Subcutaneous adipose tissue (tissue), 4 donors: Measurements from ENCODE around the gene C1QA. TPM values are rescaled to one million over a fixed set of nuclear protein-coding genes. Genes with fewer than 3 reads are reported as not detected.

Experiments
- total RNA-seq, 4 donors: library from RNA; depleted of rRNA; stranded (reverse); fragments of >200 nt; gene quantifications; one replicate each; pipeline ENCODE4 v1.1.0, GENCODE V29; 2016
- TF ChIP-seq, protein P1 (sequence below): fragments of 450-650 bp; IDR thresholded peaks from one replicate; pipeline ENCODE4 v1.5.1; 2016; ENCODE audit warnings: low read depth, mild to moderate bottlenecking, control low read depth, antibody characterized with exemption, moderate library complexity

The C1QA gene
- total RNA-seq, 4 donors from 2014 or later, result 180 to 794 (median 365) TPM

DNA sequence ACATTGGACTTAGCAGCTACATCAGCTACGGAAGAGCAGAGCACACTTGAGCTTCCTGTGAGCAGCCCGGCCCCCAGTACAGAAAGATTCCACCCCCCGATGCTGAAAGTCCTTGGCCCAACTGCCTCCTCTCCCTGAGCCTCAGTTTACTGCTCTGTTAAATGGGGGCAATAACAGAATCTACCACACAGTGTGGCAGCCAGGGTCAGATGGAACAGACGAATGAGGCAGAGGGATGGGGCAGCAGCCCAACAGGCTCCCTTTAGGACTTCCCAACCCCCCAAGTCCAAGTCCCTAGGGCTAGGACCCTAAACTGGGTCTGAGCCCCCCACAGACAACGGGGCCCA lies 22.9 kb upstream of the C1QA start:
- TF ChIP-seq, protein P1, sequence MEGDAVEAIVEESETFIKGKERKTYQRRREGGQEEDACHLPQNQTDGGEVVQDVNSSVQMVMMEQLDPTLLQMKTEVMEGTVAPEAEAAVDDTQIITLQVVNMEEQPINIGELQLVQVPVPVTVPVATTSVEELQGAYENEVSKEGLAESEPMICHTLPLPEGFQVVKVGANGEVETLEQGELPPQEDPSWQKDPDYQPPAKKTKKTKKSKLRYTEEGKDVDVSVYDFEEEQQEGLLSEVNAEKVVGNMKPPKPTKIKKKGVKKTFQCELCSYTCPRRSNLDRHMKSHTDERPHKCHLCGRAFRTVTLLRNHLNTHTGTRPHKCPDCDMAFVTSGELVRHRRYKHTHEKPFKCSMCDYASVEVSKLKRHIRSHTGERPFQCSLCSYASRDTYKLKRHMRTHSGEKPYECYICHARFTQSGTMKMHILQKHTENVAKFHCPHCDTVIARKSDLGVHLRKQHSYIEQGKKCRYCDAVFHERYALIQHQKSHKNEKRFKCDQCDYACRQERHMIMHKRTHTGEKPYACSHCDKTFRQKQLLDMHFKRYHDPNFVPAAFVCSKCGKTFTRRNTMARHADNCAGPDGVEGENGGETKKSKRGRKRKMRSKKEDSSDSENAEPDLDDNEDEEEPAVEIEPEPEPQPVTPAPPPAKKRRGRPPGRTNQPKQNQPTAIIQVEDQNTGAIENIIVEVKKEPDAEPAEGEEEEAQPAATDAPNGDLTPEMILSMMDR, result no peak

DNA sequence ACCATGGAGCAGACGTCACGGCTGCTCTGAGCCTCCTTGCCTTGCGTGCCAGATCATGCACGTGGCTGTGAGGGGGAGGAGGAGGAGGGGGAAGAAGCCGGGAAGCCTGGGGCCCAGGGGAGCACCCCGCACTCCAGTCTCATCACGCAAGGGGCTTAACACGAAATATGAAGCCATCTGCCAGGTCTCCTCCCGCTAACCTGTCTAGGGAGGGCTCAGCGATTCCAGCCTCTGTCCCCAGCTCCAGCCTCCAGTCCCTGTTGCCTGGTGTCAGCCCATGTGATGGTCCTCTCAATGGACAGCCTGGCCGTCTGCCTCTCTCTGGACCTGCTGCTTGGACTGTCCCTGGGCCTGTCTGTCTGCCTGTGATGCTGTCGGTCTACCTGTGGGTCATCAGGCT lies 22.5 kb upstream of the C1QA start:
- TF ChIP-seq, protein P1, result no peak

DNA sequence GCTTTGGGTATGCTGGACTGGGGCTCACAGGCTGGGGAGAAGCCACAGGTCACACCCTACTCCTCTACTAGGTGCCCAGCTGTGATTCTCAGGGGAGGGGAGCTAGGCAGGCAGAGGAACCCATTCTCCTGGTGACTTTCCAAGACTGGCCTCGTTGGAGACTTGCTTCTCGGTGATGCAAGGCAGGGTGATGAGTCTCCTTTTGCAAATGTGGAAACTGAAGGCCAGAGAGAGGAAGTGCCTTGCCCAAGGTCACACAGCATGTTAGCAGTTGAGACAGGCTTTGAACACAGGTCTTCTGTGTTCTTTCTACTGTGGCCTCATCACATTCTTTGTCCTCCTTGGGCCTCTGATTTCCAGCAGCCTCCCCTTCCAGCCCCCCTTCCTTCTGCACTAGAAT lies 20.5 kb upstream of the C1QA start:
- TF ChIP-seq, protein P1, result no peak

DNA sequence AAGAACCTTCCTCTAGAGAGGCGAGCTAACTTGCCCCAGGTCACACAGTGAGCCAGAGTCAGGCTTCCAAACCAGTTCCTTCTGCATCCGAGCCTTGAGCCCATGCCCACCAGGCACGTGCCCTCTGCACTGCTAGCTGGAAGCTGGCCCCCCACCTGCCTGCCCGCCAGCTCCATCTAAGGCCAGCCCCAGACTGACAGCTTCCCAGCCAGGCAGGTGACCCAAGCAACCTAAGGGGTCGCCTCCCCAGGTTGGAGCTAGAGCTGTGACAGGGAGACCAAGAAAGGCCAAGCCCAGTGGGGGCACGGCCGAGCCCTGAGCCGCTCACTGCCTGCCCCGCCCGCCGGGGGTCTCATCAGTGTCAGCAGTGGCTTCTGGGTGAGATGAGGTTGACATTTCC lies 19.9 kb upstream of the C1QA start:
- TF ChIP-seq, protein P1, result no peak

DNA sequence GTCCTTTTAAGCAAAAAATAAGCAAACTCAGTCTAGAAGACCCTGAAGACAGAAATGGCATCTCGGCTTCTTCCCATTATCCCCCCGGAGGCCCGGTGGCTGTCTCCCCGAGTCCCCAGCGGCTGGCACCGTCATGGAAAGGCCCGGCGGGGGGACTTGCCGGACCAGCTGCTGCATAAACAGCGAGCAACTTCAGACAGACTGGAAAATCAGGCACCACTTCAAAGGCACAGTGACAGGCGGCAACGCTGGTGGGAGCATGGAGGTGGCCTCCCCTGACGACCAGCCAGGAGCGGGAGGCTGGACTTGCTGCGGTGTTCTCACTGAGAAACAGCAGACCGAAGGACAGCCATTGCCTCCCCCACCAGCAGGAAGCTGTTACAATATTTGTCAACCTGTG lies 18.4 kb upstream of the C1QA start:
- TF ChIP-seq, protein P1, result no peak

DNA sequence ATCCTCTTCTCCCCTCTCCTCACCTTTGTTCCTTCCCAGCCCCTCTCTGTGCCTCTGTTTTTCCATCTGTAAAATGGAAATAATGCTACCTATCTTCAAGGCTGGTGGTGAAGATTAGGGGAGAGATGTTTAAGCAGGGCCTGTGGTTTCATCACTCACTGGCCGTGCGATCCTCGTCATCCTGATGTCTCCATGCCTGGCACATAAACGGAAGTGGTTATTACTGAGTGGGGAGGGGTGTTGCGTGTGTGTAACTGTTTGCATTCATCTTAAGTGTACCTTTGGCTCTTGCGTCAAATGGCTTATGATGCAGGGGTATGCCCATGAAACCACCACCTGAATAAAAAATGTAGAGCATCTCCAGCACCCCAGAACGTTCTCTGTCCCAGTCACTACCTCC lies 17.2 kb upstream of the C1QA start:
- TF ChIP-seq, protein P1, result no peak

DNA sequence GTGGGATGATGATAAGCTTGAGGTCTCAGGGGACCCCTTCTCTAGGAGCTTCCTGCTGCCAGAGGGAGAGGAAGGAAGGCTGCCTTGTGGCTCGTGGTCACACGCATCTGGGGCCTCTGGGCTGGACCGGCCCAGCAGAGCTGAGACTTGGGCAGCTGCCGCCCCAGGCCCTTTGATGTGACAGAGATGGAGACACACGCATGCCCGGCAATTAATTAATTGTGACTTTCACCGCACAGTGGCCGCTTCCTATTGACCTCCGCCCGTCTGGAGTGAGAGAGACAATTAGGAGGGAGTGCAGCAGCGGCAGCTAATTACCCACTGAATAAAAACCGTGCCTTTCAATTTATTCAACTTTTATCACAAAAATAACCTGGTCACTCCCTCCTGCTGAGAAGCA lies 16.6 kb upstream of the C1QA start:
- TF ChIP-seq, protein P1, result no peak

DNA sequence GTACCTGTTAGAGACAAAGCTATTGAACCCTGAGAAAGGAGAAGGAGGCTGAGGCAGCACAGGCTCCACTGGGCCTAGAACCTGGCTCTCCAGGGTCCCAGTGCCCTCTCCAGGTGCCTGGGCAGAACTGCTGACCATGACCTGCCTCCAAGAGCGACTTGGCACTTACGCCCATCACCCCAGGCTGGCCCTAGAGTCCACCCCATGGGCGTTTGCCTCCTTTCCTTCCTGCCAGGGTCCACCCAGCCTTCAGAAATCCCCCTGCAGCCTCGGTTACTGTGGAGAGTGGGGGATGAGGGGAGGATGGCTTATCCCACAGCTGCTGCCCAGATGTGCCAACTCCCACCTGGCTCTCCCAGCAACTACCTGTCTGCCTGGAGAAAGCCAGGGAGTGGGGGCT lies 14.7 kb upstream of the C1QA start:
- TF ChIP-seq, protein P1, result no peak
